ENCODE measurements around the gene C2orf72.
A peak's percentile ranks its signal among the peaks of the same experiment; 100 is the strongest.
"Not testable (repeated sequence)": the region's sequence is repeated elsewhere in the genome, so short reads cannot be mapped to it uniquely, and the experiment has no call there.

C2orf72 gene

GRCh38 chr2:231047274-231047922, 10.1 kb downstream of the C2orf72 start:
- no peak for DNase-seq

- DNase-seq, result no peak
Measured at GRCh38 chr2:231047923-231048915, 10.9 kb downstream of the C2orf72 start.

- DNase-seq, result no peak
Measured at GRCh38 chr2:231049286-231050017, 12.1 kb downstream of the C2orf72 start.

- DNase-seq, result no peak
Measured at GRCh38 chr2:231050018-231050901, 12.9 kb downstream of the C2orf72 start.

- DNase-seq, result no peak
Measured at GRCh38 chr2:231051116-231051515, 13.8 kb downstream of the C2orf72 start.

GRCh38 chr2:231052494-231053451, 15.4 kb downstream of the C2orf72 start:
- peak; percentile 76 for DNase-seq

GRCh38 chr2:231053846-231054245, 16.5 kb downstream of the C2orf72 start:
- no peak for DNase-seq

- peak; percentile 92 for DNase-seq
Measured at GRCh38 chr2:231056453-231057416, 19.4 kb downstream of the C2orf72 start, which contains the start of gene PSMD1. Gene PSMD1, plus strand, starts transcription at chr2:231056867. Its CDS starts 159 bp downstream, at chr2:231057026.

GRCh38 chr2:231057590-231057989, 20.3 kb downstream of the C2orf72 start:
- no peak for DNase-seq

GRCh38 chr2:231058761-231059550, 21.6 kb downstream of the C2orf72 start:
- no peak for DNase-seq

- no peak for DNase-seq
Measured at GRCh38 chr2:231059756-231060155, 22.4 kb downstream of the C2orf72 start.

GRCh38 chr2:231062776-231063175, 25.5 kb downstream of the C2orf72 start:
- no peak for DNase-seq

GRCh38 chr2:231063347-231063746, 26.0 kb downstream of the C2orf72 start:
- DNase-seq, result no peak

GRCh38 chr2:231065966-231066365, 28.6 kb downstream of the C2orf72 start:
- DNase-seq, result no peak

GRCh38 chr2:231067531-231067930, 30.2 kb downstream of the C2orf72 start:
- not testable (repeated sequence) for DNase-seq

- no peak for DNase-seq
Measured at GRCh38 chr2:231068525-231069222, 31.4 kb downstream of the C2orf72 start.

- no peak for DNase-seq
Measured at GRCh38 chr2:231069379-231070054, 32.2 kb downstream of the C2orf72 start.

Data from T-helper 9 cell (primary cell).